C4-2B (cell line): Measurements from ENCODE around the gene ARHGAP45.

ENCODE experiments used
- H3K27ac ChIP-seq: fragments of 450-650 bp; 2 replicates; pipeline ENCODE4 v1.5.1; 2017
- ZFX ChIP-seq: fragments of 450-650 bp; IDR thresholded peaks from 2 replicates; pipeline ENCODE4 v1.6.1; 2017
- TF ChIP-seq, protein P1 (sequence below): fragments of 450-650 bp; conservative IDR thresholded peaks from 2 replicates; pipeline ENCODE4 v1.5.1; 2017; ENCODE audit warnings: mild to moderate bottlenecking

ARHGAP45 gene

DNA sequence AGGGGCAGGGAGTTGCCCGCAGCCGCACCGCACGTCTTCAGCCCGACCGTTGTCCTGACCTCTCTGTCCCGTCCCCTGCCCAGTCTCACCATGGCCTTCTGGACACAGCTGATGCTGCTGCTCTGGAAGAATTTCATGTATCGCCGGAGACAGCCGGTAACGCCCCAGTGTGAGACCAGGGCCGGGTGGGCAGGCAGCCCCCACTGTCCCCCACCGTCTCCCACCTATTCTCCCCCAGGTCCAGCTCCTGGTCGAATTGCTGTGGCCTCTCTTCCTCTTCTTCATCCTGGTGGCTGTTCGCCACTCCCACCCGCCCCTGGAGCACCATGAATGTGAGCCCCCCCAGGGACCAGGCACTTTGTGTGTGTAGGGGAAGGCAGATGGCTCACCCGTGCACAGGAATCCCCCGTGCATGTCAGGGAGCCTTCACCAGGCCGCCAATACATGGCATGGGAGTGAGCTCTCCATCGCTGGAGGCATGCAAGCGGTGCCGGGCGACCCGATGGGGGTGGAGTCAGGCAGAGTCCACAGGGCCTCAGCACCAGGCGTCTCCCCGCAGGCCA lies 25.6 kb upstream of the ARHGAP45 start:
- TF ChIP-seq, protein P1, sequence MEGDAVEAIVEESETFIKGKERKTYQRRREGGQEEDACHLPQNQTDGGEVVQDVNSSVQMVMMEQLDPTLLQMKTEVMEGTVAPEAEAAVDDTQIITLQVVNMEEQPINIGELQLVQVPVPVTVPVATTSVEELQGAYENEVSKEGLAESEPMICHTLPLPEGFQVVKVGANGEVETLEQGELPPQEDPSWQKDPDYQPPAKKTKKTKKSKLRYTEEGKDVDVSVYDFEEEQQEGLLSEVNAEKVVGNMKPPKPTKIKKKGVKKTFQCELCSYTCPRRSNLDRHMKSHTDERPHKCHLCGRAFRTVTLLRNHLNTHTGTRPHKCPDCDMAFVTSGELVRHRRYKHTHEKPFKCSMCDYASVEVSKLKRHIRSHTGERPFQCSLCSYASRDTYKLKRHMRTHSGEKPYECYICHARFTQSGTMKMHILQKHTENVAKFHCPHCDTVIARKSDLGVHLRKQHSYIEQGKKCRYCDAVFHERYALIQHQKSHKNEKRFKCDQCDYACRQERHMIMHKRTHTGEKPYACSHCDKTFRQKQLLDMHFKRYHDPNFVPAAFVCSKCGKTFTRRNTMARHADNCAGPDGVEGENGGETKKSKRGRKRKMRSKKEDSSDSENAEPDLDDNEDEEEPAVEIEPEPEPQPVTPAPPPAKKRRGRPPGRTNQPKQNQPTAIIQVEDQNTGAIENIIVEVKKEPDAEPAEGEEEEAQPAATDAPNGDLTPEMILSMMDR: no peak
- TF ChIP-seq ZFX: no peak
- no peak overlapping the region; the same call in 1 of the 2 replicates for H3K27ac ChIP-seq

DNA sequence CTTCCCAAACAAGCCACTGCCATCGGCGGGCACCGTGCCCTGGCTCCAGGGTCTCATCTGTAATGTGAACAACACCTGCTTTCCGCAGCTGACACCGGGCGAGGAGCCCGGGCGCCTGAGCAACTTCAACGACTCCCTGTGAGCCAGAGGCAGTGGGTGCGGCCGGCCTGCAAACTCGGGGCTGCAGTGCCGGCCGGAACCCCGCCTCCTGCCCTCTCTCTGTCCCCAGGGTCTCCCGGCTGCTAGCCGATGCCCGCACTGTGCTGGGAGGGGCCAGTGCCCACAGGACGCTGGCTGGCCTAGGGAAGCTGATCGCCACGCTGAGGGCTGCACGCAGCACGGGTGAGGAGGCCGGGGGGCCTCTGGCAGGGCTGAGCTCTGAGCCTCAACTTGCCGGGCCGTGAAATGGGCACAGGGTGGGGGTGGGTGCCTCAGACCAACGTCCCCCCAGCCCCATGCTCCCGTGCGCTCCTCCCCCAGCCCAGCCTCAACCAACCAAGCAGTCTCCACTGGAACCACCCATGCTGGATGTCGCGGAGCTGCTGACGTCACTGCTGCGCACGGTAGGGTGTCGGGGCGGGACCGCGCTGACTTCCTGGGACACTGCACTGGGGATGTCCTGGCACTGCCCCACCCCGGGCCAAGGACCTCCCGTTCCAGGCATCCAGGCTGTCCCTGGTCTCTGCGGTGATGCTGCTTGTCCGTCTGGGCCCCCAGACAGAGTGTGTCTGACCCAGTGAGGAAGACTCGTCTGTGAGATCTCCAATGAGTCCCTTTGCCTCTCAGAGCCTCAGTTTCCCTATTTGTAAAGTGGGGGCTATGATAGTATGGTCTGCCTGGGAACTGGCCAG lies 24.9 kb upstream of the ARHGAP45 start:
- H3K27ac ChIP-seq: no peak overlapping the region
- TF ChIP-seq, protein P1: no peak
- TF ChIP-seq ZFX: no peak

DNA sequence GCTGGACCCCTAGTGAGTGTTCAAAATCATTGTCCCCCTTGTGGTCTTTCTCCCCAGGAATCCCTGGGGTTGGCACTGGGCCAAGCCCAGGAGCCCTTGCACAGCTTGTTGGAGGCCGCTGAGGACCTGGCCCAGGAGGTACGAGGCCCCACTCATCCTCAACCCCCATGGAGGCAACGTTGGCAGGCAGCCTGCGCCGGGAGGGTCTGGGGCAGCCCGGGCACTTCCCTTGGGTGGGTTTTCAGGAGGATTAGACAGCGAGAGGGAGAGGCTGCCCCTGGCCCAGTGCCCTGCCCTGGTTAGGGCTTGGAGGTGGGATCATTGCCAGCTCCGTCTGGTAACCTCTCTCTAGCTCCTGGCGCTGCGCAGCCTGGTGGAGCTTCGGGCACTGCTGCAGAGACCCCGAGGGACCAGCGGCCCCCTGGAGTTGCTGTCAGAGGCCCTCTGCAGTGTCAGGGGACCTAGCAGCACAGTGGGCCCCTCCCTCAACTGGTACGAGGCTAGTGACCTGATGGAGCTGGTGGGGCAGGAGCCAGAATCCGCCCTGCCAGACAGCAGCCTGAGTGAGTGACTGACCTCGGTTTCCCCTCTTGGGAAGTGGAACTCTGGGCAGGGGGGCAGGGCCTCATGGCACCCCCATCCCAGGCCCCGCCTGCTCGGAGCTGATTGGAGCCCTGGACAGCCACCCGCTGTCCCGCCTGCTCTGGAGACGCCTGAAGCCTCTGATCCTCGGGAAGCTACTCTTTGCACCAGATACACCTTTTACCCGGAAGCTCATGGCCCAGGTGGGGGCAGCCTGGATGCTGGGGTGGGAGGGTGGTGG lies 24.1 kb upstream of the ARHGAP45 start:
- TF ChIP-seq, protein P1: no peak
- no peak for TF ChIP-seq ZFX
- H3K27ac ChIP-seq: no peak overlapping the region

DNA sequence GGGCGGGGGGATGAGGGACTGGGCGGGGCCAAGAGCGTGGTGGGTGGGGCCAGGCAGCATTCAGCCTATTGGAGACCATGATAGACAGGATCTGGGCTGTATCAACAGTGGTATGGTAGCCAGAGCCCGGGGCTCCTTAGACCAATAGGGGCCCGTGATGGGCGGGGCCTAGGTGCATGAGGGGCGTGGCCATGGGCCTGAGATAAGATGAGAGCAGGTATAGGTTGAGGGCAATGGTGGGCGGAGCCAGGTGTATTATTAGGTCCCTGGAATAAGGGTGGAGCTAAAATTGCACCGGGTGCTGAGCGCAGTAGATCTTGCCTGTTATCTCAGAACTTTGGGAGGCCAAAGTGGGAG lies 21.7 kb upstream of the ARHGAP45 start:
- H3K27ac ChIP-seq: no peak overlapping the region
- no peak for TF ChIP-seq ZFX
- TF ChIP-seq, protein P1: no peak

DNA sequence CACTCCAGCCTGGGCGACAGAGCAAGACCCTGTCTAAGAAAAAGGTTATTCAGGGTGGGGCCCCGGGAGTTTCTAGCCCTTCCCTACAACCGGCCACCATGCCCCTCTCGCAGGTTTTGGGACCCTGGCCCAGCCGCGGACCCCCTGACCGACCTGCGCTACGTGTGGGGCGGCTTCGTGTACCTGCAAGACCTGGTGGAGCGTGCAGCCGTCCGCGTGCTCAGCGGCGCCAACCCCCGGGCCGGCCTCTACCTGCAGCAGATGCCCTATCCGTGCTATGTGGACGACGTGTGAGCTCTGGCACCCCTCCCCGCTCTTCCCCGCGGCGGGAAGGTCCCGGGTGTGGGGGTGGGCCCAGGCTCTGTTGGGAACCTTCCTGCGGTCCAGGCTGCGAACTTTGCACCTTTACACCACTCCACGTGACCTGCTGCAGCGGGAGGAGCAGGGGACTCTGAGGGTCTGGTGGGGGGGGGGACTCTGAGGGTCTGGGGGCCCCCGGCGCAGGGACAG lies 20.8 kb upstream of the ARHGAP45 start:
- no peak for TF ChIP-seq ZFX
- H3K27ac ChIP-seq: no peak overlapping the region

DNA sequence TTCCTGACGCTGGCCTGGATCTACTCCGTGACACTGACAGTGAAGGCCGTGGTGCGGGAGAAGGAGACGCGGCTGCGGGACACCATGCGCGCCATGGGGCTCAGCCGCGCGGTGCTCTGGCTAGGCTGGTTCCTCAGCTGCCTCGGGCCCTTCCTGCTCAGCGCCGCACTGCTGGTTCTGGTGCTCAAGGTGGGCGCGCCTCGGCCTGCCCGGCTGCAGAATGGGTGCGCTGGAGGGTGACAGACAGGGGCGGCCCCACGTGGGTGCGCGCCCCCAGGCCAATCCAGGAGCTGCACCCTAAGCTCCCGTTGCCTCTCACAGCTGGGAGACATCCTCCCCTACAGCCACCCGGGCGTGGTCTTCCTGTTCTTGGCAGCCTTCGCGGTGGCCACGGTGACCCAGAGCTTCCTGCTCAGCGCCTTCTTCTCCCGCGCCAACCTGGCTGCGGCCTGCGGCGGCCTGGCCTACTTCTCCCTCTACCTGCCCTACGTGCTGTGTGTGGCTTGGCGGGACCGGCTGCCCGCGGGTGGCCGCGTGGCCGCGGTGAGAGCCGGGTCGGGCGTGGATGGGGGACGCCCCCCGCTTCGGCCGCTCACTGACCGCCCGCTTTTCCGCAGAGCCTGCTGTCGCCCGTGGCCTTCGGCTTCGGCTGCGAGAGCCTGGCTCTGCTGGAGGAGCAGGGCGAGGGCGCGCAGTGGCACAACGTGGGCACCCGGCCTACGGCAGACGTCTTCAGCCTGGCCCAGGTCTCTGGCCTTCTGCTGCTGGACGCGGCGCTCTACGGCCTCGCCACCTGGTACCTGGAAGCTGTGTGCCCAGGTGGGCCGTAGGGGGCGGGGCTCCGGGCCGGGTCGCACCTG lies 19.9 kb upstream of the ARHGAP45 start:
- TF ChIP-seq ZFX: no peak
- TF ChIP-seq, protein P1: no peak
- H3K27ac ChIP-seq: no peak overlapping the region

DNA sequence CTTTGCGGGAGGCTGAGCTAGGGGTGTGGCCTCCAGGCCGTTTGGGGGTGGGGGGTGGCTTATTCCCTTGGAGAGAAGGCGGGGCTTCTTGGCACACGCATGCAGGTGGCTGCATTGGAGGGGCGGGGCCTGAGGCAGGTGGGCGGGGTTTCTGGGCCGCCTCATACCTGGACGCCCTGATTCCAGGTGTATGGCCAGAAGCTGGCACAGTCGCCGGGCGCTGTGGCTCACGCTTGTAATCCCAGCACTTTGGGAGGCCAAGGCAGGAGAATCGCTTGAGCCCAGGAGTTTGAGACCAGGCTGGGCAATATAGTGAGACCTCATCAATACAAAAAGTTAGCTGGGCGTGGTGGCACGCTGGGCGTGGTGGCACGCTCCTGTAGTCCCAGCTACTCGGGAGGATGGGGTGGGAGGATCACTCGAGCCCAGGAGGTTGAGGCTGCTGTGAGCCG lies 19.2 kb upstream of the ARHGAP45 start:
- no peak overlapping the region for H3K27ac ChIP-seq
- TF ChIP-seq, protein P1: no peak
- TF ChIP-seq ZFX: no peak
